BJ (cell line): ENCODE data around the gene RANBP10. TPM values are rescaled to one million over a fixed set of nuclear protein-coding genes. Genes with fewer than 3 reads are reported as not detected.

Experiments used
- CTCF ChIA-PET: fragments of 350-600 bp; formaldehyde crosslinking; extraction: SDS; loops from one replicate; lab custom pipeline; 2021; ENCODE audit warnings: antibody characterized with exemption, inconsistent platforms; lab: Yijun Ruan, JAX
- POLR2A ChIA-PET: fragments of 300-600 bp; sonication (Branson Sonifier 250); formaldehyde crosslinking; extraction: SDS; loops from one replicate; lab custom pipeline; 2021; ENCODE audit warnings: antibody characterized with exemption; lab: Charles Lee
- DNase-seq: peaks from one replicate; pipeline ENCODE4 v3.0.0-alpha.2; 2011; ENCODE audit warnings: low read depth
- H3K27me3 ChIP-seq: 2 replicates; pipeline ENCODE4 v1.6.0; 2011; ENCODE audit warnings: low read length; ENCODE audit not compliant: control insufficient read depth, insufficient read depth
- H3K36me3 ChIP-seq: 2 replicates; pipeline ENCODE4 v1.5.1; 2011; ENCODE audit warnings: low read length; ENCODE audit not compliant: control insufficient read depth, insufficient read depth
- H3K4me3 ChIP-seq: 2 replicates; pipeline ENCODE4 v1.5.1; 2011; ENCODE audit warnings: low read depth, mild to moderate bottlenecking, control low read depth, low read length
- polyA plus RNA-seq: library from polyadenylated mRNA; depleted of rRNA; stranded (reverse); fragments of >200 nt; gene quantifications from 2 replicates; pipeline ENCODE4 v1.2.3, GENCODE V29; 2011
- TF ChIP-seq, protein P1 (sequence below): IDR thresholded peaks from 2 replicates; pipeline ENCODE4 v1.5.1; 2011; ENCODE audit warnings: low read depth, mild to moderate bottlenecking, control low read depth, inconsistent platforms, low read length, moderate library complexity; ENCODE audit not compliant: insufficient read depth

Gene RANBP10
- polyA plus RNA-seq, 1 experiment, result 17.6 TPM

DNA sequence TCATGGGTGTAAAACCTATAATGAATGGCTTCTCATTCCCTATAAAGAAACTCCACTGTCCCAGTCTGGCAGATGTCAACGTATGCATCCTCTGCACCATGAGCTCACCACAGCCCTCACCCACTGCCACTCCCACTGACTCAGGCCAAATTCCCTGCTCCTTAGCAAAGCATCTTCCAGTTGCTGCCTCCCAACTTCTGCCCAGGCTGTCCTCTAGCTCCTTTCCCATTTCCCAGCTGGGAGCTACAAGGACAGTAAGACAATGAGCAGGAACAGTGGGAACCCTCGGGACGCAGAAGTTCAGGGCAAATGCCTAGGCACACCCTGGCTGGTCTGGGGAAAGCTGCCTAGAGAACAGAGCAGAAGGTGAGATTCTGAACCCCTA, 26.7 kb upstream of the RANBP10 start:
- POLR2A ChIA-PET, result no interaction called here
- Histone ChIP-seq H3K36me3 (peaks cover 19% of the 10 kb centered on the region), H3K27me3 (no peaks in the 10 kb centered on the region), H3K4me3 (peak overlapping the region; percentile 85)
- TF ChIP-seq, protein P1, sequence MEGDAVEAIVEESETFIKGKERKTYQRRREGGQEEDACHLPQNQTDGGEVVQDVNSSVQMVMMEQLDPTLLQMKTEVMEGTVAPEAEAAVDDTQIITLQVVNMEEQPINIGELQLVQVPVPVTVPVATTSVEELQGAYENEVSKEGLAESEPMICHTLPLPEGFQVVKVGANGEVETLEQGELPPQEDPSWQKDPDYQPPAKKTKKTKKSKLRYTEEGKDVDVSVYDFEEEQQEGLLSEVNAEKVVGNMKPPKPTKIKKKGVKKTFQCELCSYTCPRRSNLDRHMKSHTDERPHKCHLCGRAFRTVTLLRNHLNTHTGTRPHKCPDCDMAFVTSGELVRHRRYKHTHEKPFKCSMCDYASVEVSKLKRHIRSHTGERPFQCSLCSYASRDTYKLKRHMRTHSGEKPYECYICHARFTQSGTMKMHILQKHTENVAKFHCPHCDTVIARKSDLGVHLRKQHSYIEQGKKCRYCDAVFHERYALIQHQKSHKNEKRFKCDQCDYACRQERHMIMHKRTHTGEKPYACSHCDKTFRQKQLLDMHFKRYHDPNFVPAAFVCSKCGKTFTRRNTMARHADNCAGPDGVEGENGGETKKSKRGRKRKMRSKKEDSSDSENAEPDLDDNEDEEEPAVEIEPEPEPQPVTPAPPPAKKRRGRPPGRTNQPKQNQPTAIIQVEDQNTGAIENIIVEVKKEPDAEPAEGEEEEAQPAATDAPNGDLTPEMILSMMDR, result no peak
- DNase-seq, result no peak
- CTCF ChIA-PET, result interaction anchor here (0.5 to 2.0 kb wide), 11 partner anchors 8 to 312 kb away, joined by 3 to 18 read pairs (median 5); partner anchors contain the start of gene NRN1L

DNA sequence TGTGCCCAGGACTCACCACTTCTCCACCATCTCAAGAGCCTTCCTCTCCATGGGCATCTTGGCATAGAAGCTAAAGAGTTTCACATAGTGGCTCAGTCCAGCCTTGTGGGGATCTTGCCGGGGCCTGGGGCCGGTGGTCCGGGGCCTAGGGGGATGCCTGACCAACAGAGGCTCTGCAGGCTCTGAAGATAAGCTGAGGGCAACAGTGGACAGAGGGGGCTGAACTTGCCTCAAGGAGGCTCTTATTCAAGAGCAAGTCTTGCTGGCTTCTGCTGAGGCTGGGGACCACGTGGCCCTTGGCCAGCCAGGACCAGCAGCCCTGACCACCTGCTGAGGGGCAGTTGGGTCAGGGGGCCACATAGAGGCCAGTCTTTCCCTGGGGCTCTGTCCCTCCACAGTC, 22.3 kb upstream of the RANBP10 start:
- TF ChIP-seq, protein P1, result no peak
- Histone ChIP-seq H3K27me3 (no peaks in the 10 kb centered on the region), H3K36me3 (peaks cover 24% of the 10 kb centered on the region), H3K4me3 (no peak overlapping the region)
- ChIA-PET POLR2A (interaction anchor here (0.7 kb wide), 1 partner anchor 11 kb away, joined by 3 read pairs; no protein-coding TSS in a partner anchor), CTCF (interaction anchor here (0.6 to 2.9 kb wide), 3 partner anchors 12 to 109 kb away, joined by 3 to 25 read pairs (median 7); partner anchors contain the start of gene GFOD2)
- DNase-seq, result no peak

DNA sequence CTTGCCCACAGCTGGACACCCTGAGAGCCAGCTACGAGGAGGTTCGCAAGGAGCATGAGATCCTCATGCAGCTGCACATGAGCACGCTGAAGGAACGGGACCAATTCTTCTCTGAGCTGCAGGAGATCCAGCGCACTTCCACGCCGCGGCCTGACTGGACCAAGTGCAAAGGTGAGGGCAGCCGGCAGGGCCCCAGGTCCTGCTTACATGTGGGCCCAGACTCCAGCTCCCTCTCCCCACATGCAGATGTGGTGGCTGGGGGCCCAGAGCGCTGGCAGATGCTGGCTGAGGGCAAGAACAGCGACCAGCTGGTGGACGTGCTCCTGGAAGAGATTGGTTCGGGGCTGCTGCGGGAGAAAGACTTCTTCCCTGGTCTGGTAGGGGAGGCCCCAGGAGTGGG, 19.5 kb upstream of the RANBP10 start:
- no peak for DNase-seq
- no peak overlapping the region for H3K4me3 ChIP-seq
- H3K36me3 ChIP-seq, result peaks cover 19% of the 10 kb centered on the region
- POLR2A ChIA-PET, result no interaction called here
- H3K27me3 ChIP-seq, result no peaks in the 10 kb centered on the region
- CTCF ChIA-PET, result interaction anchor here (1.0 to 2.9 kb wide), 4 partner anchors 10 to 305 kb away, joined by 3 to 25 read pairs (median 3); no protein-coding TSS in a partner anchor
- TF ChIP-seq, protein P1, result no peak

DNA sequence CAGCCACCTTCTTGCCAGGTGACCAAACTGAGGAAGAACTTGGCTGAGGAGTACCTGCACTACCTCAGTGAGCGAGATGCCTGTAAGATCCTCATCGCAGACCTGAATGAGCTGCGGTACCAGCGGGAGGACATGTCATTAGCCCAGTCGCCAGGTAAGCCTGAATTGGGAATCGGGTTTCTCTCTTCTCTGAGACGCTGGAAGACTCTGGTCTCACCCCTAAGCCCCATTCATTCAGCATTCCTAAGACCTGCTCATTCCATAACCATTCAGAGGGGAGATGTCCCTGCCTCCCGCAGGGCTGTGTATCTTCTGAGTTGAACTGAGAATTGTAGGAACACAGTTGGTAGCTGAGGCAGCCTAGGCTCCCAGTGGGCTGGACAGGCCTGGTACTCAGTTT, 18.8 kb upstream of the RANBP10 start:
- ChIA-PET CTCF (interaction anchor here (1.0 to 1.5 kb wide), 3 partner anchors 9 to 117 kb away, joined by 3 to 7 read pairs (median 3); no protein-coding TSS in a partner anchor), POLR2A (interaction anchor here (0.7 kb wide), 1 partner anchor 165 kb away, joined by 3 read pairs; the partner anchor contains the start of gene ACD)
- no peak for DNase-seq
- no peaks in the 10 kb centered on the region for H3K27me3 ChIP-seq
- peaks cover 14% of the 10 kb centered on the region for H3K36me3 ChIP-seq
- TF ChIP-seq, protein P1, result no peak
- no peak overlapping the region for H3K4me3 ChIP-seq

DNA sequence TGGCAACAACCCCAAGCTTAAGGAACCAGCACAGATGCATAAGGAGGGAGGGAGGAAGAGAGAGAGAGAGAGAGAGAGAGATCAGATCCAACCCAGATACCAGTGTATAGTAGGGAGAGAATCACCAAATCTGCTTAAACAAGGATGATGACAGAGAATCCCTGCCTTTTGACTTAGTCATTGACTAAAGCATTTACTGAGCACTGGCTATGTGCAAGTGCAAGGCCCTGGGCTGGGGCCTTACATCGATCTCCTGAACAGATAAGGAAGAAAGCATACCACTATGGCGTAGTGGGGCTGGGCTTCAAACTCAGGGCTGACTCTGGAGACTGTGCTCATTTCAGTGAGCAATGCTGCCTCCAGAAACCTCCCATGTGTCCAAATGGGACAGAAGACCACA, 16.2 kb upstream of the RANBP10 start:
- TF ChIP-seq, protein P1, result no peak
- DNase-seq, result no peak
- ChIA-PET CTCF (interaction anchor here (0.6 kb wide), 1 partner anchor 56 kb away, joined by 4 read pairs; no protein-coding TSS in a partner anchor), POLR2A (no interaction called here)
- Histone ChIP-seq H3K36me3 (peaks cover 4% of the 10 kb centered on the region; the same call in 1 of the 2 replicates), H3K27me3 (no peaks in the 10 kb centered on the region), H3K4me3 (no peak overlapping the region)
